Smooth muscle cell (in vitro differentiated cells): ENCODE data around the gene NUB1. TPM values are rescaled to one million over a fixed set of nuclear protein-coding genes. Genes with fewer than 3 reads are reported as not detected.

Source experiments
- DNase-seq: peaks from one replicate; lab custom pipeline; 2025; ENCODE audit not compliant: unreplicated experiment; lab: John Stamatoyannopoulos, UW
- H2AFZ ChIP-seq: fragments of 200-600 bp; sonication (generic); 2 replicates; pipeline ENCODE4 v1.6.0; 2016; ENCODE audit warnings: antibody characterized with exemption, low read depth, mild to moderate bottlenecking
- H3F3A ChIP-seq: fragments of 200-600 bp; sonication (generic); 2 replicates; pipeline ENCODE4 v1.6.0; 2017; ENCODE audit warnings: antibody characterized with exemption, low read depth
- H3K27ac ChIP-seq: fragments of 200-600 bp; sonication (generic); 2 replicates; pipeline ENCODE4 v1.5.1; 2016; ENCODE audit warnings: low read depth, mild to moderate bottlenecking
- H3K27me3 ChIP-seq: fragments of 200-600 bp; sonication (generic); 2 replicates; pipeline ENCODE4 v1.6.1; 2016; ENCODE audit warnings: low read depth, mild to moderate bottlenecking
- H3K36me3 ChIP-seq: fragments of 200-600 bp; sonication (generic); 2 replicates; pipeline ENCODE4 v1.5.1; 2016; ENCODE audit warnings: low read depth
- H3K4me1 ChIP-seq: fragments of 200-600 bp; sonication (generic); 2 replicates; pipeline ENCODE4 v1.5.1; 2016; ENCODE audit warnings: low read depth
- H3K4me2 ChIP-seq: fragments of 200-600 bp; sonication (generic); 2 replicates; pipeline ENCODE4 v1.6.0; 2016; ENCODE audit warnings: mild to moderate bottlenecking
- H3K4me3 ChIP-seq: fragments of 200-600 bp; sonication (generic); 2 replicates; pipeline ENCODE4 v1.5.1; 2016; ENCODE audit warnings: mild to moderate bottlenecking
- H3K79me2 ChIP-seq: fragments of 200-600 bp; sonication (generic); 2 replicates; pipeline ENCODE4 v1.6.0; 2016; ENCODE audit warnings: low read depth, mild to moderate bottlenecking
- H3K9ac ChIP-seq: fragments of 200-600 bp; sonication (generic); 2 replicates; pipeline ENCODE4 v1.6.0; 2016; ENCODE audit warnings: low read depth
- H3K9me3 ChIP-seq: fragments of 200-600 bp; sonication (generic); replicated peaks from 2 replicates; pipeline ENCODE4 v1.5.1; 2016; ENCODE audit warnings: low read depth
- H4K20me1 ChIP-seq: fragments of 200-600 bp; sonication (generic); 2 replicates; pipeline ENCODE4 v1.6.0; 2016; ENCODE audit warnings: low read depth
- WGBS: methylation state at CpG from one replicate; pipeline ENCODE4 v1.1.7; 2016; ENCODE audit warnings: low lambda C conversion rate; 5-methylcytosine and 5-hydroxymethylcytosine counted together
- polyA plus RNA-seq: library from polyadenylated mRNA; unstranded; fragments of >200 nt; fragmentation: Nextera tagmentation; extraction: Ambion mirVana; gene quantifications from 2 replicates; pipeline ENCODE4 v1.2.1, GENCODE V29; 2016
- total RNA-seq: library from RNA; depleted of rRNA; stranded (reverse); fragments of >200 nt; gene quantifications from 2 replicates; pipeline ENCODE4 v1.2.3, GENCODE V29; 2014
- TF ChIP-seq, protein P1 (sequence below): fragments of 200-600 bp; sonication (generic); IDR thresholded peaks from 2 replicates; pipeline ENCODE4 v1.5.1; 2017; ENCODE audit warnings: borderline replicate concordance, mild to moderate bottlenecking, antibody characterized with exemption; ENCODE audit not compliant: insufficient read depth, poor library complexity, severe bottlenecking

NUB1 gene
- total and polyA plus RNA-seq, 2 experiments from 2014 or later: 28.5 to 36.9 TPM

DNA sequence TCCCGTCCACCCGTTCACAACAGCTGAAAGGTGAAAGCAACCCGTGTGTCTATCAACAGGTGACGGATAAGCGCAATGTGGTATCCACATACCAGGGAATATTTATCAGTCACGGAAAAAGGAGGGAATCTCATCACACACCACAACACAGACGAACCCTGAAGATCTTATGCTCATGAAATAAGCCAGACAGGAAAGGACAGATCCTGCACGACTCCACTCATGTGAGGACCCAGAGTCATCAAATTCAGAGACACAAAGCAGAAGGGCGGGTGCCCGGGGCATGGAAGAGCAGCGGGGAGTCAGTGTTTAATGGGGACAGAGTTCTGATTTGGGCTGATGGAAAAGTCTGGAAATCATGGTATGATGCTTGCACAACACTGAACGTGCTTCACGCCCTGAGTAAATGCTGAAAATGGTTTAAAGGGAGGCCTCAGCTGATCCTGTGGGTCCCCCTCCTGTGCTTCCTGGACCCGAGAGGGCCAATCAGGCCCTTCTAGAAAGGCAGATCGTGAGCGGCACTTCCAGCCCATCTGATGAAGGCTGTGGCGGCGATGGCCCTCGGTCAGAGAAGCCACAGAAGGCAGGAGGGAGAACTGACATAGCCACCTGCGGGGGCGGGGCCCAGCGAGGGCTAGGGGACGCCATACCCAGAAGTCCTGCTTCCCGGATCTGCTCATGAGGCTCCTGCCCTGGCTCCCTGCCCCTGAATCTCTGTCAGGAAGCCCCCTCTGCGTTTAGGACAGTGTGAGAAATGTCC, 49.2 kb downstream of the NUB1 start:
- Histone ChIP-seq H3K27ac (no peak overlapping the region), H2AFZ (no peak overlapping the region), H3K36me3 (no peaks in the 10 kb centered on the region), H3K4me1 (peaks cover 3% of the 10 kb centered on the region), H3K79me2 (no peaks in the 10 kb centered on the region), H3K4me2 (no peak overlapping the region), H3K4me3 (no peak overlapping the region), H3K27me3 (no peaks in the 10 kb centered on the region), H3F3A (no peaks in the 10 kb centered on the region), H3K9ac (no peak overlapping the region), H3K9me3 (no peaks in the 10 kb centered on the region), H4K20me1 (no peaks in the 10 kb centered on the region)
- 86% methylated on average over 25 of the region's 25 CpGs for WGBS
- DNase-seq: no peak
- TF ChIP-seq, protein P1, sequence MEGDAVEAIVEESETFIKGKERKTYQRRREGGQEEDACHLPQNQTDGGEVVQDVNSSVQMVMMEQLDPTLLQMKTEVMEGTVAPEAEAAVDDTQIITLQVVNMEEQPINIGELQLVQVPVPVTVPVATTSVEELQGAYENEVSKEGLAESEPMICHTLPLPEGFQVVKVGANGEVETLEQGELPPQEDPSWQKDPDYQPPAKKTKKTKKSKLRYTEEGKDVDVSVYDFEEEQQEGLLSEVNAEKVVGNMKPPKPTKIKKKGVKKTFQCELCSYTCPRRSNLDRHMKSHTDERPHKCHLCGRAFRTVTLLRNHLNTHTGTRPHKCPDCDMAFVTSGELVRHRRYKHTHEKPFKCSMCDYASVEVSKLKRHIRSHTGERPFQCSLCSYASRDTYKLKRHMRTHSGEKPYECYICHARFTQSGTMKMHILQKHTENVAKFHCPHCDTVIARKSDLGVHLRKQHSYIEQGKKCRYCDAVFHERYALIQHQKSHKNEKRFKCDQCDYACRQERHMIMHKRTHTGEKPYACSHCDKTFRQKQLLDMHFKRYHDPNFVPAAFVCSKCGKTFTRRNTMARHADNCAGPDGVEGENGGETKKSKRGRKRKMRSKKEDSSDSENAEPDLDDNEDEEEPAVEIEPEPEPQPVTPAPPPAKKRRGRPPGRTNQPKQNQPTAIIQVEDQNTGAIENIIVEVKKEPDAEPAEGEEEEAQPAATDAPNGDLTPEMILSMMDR: no peak

DNA sequence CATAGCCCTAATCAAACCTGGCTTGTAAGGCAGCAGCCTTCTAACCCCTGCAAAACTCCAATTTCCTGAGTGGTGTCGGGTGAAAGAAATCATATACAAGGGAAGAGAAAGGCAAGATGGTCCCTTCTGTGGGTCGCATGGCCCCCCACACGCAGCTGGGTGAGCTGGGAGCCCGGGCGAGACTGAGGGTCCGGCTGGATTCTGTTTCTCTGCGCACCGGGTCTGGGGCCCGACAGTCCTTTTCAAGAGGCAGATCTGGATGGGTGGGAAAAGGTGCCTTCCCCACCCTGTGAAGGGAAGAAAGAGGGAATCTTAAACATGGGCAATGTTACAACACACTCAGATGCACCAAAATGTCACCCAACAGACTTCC, 49.7 kb downstream of the NUB1 start:
- TF ChIP-seq, protein P1: no peak
- no peaks in the 10 kb centered on the region for H3F3A ChIP-seq
- H3K4me1 ChIP-seq: peaks cover 3% of the 10 kb centered on the region
- H3K9ac ChIP-seq: no peak overlapping the region
- H3K27me3 ChIP-seq: no peaks in the 10 kb centered on the region
- no peaks in the 10 kb centered on the region for H3K36me3 ChIP-seq
- no peak overlapping the region for H2AFZ ChIP-seq
- WGBS: 95% methylated on average over 9 of the region's 9 CpGs
- no peak overlapping the region for H3K27ac ChIP-seq
- DNase-seq: no peak
- H4K20me1 ChIP-seq: no peaks in the 10 kb centered on the region
- H3K9me3 ChIP-seq: no peaks in the 10 kb centered on the region
- no peak overlapping the region for H3K4me2 ChIP-seq
- H3K79me2 ChIP-seq: no peaks in the 10 kb centered on the region
- H3K4me3 ChIP-seq: no peak overlapping the region

DNA sequence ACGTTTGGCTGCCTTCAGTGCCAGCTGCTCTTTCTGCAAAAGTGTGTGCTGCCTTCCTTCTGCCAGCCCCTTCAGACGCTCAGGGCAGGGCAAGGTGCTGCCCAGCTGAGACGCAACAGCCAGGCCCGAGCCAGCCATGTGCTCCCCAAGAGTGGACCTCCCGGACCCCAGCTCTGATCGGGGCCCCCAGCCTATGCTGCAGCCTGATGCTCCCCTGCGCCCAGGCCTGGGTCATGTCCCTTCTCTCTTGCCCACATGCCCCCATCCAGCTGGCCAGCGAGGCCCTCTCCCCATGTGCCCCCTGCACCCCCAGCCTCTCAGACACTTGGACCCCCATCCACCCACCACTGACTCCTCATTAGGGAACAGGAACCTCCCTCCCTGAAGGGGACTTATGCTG, 50.4 kb downstream of the NUB1 start:
- Histone ChIP-seq H3K36me3 (no peaks in the 10 kb centered on the region), H3F3A (no peaks in the 10 kb centered on the region), H3K79me2 (no peaks in the 10 kb centered on the region), H3K4me3 (no peak overlapping the region), H3K27ac (no peak overlapping the region), H3K9me3 (no peaks in the 10 kb centered on the region), H3K27me3 (no peaks in the 10 kb centered on the region), H3K4me1 (peaks cover 3% of the 10 kb centered on the region), H3K9ac (no peak overlapping the region), H2AFZ (no peak overlapping the region), H4K20me1 (no peaks in the 10 kb centered on the region), H3K4me2 (no peak overlapping the region)
- TF ChIP-seq, protein P1: no peak
- 94% methylated on average over 8 of the region's 8 CpGs for whole genome bisulfite sequencing
- no peak for DNase-seq

DNA sequence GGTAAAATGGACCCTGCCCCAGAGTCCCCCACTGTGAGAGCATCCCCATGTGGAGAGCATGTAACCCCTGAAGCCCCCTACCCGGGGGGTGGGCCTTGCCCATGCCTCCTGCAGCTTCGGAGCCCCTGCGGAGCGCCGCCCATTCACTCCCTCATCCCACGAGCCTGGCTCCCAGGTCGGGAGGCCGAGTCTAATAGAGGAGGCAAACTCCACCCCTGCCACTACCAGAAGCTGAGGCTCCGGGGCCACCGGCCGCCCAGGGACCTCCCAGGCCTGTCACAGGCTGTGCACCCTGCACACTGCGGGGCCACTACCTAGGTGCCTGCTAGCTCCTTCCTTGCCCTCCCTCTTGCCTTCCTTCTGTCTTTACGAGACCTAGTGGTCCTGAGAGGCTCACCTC, 50.8 kb downstream of the NUB1 start:
- H3K4me1 ChIP-seq: peaks cover 3% of the 10 kb centered on the region
- H3K36me3 ChIP-seq: no peaks in the 10 kb centered on the region
- H3K9ac ChIP-seq: no peak overlapping the region
- no peaks in the 10 kb centered on the region for H3K9me3 ChIP-seq
- no peak overlapping the region for H2AFZ ChIP-seq
- H3K27ac ChIP-seq: no peak overlapping the region
- H3F3A ChIP-seq: no peaks in the 10 kb centered on the region
- TF ChIP-seq, protein P1: no peak
- H4K20me1 ChIP-seq: no peaks in the 10 kb centered on the region
- no peak overlapping the region for H3K4me3 ChIP-seq
- no peak for DNase-seq
- no peaks in the 10 kb centered on the region for H3K79me2 ChIP-seq
- H3K27me3 ChIP-seq: no peaks in the 10 kb centered on the region
- WGBS: 94% methylated on average over 13 of the region's 13 CpGs
- no peak overlapping the region for H3K4me2 ChIP-seq
